Measurements from ENCODE around the gene SLC66A2.

Gene SLC66A2

DNA sequence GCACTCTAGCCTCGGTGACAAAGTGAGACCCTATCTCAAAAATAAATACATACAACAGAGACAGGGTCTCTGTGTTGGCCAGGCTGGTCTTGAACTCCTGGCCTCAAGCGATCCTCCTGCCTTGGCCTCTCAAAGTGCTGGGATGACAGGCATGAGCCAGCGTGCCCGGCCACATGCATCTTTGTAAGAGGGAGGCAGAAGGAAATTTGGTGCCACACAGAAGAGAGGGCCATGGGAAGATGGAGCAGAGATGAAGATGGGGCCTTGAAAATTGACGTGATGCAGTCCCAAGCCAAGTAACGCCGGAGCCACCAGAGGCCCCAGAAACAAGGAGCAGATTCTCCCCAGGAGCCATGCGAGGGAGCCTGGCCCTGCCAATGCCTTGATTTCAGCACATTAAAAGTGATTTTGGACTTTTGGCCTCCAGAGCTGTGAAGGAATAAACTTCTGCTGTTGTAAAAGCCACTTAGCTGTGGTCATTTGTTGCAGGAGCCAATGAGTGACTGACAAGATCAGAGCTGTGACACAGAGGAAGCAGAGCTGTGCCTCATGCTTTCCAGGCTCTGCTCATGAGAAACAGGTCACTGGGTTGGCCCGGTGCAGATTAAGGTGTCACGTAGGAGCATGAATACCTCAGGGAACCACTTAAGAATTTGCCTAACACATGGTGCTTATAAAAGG lies 2.7 kb upstream of the SLC66A2 start:
- peak overlapping the region; percentile 34 for H3K27ac ChIP-seq
- CTCF ChIA-PET = no interaction called here
- POLR2A ChIA-PET (ENCODE audit: low non-redundant PET) = no interaction called here
- TF ChIP-seq, protein P1, sequence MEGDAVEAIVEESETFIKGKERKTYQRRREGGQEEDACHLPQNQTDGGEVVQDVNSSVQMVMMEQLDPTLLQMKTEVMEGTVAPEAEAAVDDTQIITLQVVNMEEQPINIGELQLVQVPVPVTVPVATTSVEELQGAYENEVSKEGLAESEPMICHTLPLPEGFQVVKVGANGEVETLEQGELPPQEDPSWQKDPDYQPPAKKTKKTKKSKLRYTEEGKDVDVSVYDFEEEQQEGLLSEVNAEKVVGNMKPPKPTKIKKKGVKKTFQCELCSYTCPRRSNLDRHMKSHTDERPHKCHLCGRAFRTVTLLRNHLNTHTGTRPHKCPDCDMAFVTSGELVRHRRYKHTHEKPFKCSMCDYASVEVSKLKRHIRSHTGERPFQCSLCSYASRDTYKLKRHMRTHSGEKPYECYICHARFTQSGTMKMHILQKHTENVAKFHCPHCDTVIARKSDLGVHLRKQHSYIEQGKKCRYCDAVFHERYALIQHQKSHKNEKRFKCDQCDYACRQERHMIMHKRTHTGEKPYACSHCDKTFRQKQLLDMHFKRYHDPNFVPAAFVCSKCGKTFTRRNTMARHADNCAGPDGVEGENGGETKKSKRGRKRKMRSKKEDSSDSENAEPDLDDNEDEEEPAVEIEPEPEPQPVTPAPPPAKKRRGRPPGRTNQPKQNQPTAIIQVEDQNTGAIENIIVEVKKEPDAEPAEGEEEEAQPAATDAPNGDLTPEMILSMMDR (conservative IDR thresholded peaks at IDR 0.05; ENCODE audit: low read depth) = no peak
- DNase-seq (ENCODE audit: low spot score) = no peak

- DNase-seq (ENCODE audit: low spot score) = no peak
- TF ChIP-seq, protein P1 (conservative IDR thresholded peaks at IDR 0.05; ENCODE audit: low read depth) = no peak
- ChIA-PET POLR2A (ENCODE audit: low non-redundant PET) (no interaction called here), CTCF (no interaction called here)
- H3K27ac ChIP-seq = peak overlapping the region; percentile 23; the same call in 1 of the 2 replicates
Observed at GRCh38 chr18:79952996-79953559, 1.6 kb upstream of the SLC66A2 start.

GRCh38 chr18:79952456-79952995 lies 1.1 kb upstream of the SLC66A2 start:
- POLR2A ChIA-PET (ENCODE audit: low non-redundant PET) = no interaction called here
- CTCF ChIA-PET = no interaction called here
- peak overlapping the region; percentile 63 for H3K27ac ChIP-seq
- no peak for DNase-seq (ENCODE audit: low spot score)
- TF ChIP-seq, protein P1 (conservative IDR thresholded peaks at IDR 0.05; ENCODE audit: low read depth) = no peak

DNA sequence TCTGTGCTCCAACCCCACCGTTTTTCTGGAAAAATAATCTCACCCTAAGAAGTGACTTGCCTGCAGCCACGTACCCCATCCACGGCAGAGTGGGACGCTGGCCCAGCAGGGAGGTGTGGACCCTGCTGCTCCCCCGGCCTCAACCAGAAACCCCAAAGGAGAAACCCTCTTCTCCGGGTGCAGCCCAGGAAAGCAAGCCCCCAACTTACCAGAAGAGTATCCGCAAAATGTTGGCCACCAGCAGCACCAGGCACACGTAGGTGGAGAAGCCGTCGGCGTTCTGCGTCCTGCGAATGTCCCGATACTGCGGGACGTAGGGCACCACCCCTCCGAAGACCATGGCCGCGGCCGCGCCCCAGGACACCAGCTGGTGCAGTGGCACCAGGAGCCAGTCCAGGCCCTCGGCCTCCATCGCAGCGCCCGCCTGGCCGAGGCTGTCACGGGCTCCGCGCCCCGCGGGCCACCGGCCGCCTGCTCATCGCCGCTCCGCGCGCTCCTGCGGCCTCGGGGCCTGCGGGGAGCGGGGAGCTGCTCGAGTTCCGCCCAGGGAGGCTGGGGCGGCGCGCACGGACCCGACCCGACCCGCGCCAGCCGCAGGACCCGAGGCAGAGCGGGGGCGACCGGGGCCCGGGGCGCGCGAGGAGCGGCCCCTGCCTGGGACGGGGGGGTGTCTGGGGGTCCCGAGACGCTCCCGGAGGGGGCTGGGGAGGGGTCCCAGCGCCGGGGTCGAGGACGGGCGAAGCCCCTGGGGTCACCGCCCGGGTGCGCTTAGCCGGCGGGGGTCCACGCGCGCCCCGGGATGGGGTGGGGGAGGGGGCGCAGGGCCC lies 725 bp downstream of the SLC66A2 start:
- DNase-seq (ENCODE audit: low spot score) = no peak
- TF ChIP-seq, protein P1 (conservative IDR thresholded peaks at IDR 0.05; ENCODE audit: low read depth) = no peak
- ChIA-PET CTCF (interaction anchor here (0.5 kb wide), 1 partner anchor 84 kb away, joined by 3 read pairs; no protein-coding TSS in a partner anchor), POLR2A (ENCODE audit: low non-redundant PET) (interaction anchor here (0.6 kb wide), 1 partner anchor 22 kb away, joined by 3 read pairs; no protein-coding TSS in a partner anchor)
- H3K27ac ChIP-seq = peak overlapping the region; percentile 63

GRCh38 chr18:79949697-79950487 lies 1.6 kb downstream of the SLC66A2 start:
- TF ChIP-seq, protein P1 (conservative IDR thresholded peaks at IDR 0.05; ENCODE audit: low read depth) = no peak
- DNase-seq (ENCODE audit: low spot score) = no peak
- CTCF ChIA-PET = interaction anchor here (0.5 kb wide), 1 partner anchor 85 kb away, joined by 3 read pairs; no protein-coding TSS in a partner anchor
- POLR2A ChIA-PET (ENCODE audit: low non-redundant PET) = no interaction called here
- peak overlapping the region; percentile 63 for H3K27ac ChIP-seq
